ENCODE measurements around the gene FOXD3.

Gene FOXD3

DNA sequence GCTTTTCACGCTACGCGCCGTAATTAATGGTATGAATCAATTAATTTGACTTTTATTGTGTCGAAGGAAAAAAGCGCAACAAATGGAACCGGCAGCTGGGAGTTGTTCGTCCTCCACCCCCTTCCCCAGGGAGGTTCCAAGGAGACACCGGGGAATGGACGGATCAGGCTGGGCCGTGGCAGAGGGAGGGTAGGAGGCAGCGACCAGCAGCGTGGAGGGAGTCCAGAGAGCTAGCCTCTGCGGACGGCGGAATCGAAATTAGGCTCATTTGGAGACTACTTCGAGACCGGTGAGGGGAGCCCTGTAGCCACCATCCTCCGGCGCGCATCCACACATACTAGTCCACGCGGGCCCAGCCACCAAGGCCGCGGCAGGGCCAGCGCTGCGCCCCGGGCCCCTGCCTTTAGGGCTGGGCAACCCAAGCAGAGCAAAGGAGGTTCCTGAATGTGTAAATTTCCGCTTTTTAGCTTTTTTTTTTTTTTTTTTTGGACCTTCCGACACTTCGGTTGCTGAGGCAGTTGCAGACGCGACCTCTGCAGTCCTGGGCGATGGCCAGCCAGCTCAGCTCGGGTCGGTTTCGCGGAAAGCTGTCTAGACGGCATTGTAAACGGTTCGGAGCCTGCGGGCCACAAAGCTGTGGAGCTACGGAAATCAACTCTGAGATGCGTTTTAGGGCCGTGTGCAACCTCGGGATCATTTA is 2.2 kb upstream of the FOXD3 start:
- no peak for DNase-seq (ENCODE audit: low read depth in 3 of 3, low spot score in 1 of 3)

DNA sequence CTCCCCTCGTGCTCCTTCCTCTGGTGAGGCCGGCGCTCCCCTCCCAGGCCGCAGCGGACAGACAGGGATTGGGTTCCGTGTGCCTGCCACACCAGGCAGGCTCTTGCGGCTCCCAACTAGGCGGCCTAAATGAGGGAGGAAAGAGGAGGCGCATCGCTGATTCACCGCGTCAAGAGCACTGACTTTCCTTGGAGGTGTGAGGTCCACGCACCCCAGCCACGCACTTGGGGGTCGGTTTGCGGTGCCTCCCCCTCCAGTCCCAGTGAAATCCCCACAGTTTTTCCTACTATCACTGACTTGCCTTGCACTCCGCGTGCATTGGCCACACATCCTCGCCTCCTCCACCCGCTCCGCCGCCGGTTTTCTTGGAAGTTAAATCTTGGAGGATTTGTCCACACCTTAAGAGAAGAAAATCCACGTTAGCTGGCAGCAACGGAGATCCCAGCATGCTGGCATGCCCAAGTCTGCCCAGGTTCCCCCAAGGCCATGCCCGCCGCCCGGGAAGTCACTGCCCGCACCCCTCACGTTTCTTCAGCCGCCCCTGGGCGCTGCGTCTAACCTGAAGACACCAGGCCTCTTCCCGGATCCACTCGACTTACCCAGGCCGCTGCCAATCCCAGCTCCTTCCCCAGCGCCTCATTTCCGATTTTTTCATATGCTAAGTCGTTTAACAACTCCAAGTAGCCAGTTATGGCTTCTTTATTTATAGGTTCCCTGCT is 1.1 kb upstream of the FOXD3 start:
- DNase-seq (ENCODE audit: low read depth in 3 of 3, low spot score in 1 of 3): no peak

GRCh38 chr1:63321785-63322113 is 618 bp upstream of the FOXD3 start:
- no peak for DNase-seq (ENCODE audit: low read depth in 3 of 3, low spot score in 1 of 3)

DNA sequence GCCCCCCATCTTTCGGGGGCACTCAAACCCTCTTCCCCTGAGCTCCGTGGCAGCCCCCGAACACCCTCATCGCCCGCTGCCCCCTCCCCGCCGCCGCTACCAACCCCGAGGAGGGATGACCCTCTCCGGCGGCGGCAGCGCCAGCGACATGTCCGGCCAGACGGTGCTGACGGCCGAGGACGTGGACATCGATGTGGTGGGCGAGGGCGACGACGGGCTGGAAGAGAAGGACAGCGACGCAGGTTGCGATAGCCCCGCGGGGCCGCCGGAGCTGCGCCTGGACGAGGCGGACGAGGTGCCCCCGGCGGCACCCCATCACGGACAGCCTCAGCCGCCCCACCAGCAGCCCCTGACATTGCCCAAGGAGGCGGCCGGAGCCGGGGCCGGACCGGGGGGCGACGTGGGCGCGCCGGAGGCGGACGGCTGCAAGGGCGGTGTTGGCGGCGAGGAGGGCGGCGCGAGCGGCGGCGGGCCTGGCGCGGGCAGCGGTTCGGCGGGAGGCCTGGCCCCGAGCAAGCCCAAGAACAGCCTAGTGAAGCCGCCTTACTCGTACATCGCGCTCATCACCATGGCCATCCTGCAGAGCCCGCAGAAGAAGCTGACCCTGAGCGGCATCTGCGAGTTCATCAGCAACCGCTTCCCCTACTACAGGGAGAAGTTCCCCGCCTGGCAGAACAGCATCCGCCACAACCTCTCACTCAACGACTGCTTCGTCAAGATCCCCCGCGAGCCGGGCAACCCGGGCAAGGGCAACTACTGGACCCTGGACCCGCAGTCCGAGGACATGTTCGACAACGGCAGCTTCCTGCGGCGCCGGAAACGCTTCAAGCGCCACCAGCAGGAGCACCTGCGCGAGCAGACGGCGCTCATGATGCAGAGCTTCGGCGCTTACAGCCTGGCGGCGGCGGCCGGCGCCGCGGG is 837 bp downstream of the FOXD3 start:
- peak in 1 of 3 donors; percentile 35 for DNase-seq (ENCODE audit: low read depth in 3 of 3, low spot score in 1 of 3)

DNA sequence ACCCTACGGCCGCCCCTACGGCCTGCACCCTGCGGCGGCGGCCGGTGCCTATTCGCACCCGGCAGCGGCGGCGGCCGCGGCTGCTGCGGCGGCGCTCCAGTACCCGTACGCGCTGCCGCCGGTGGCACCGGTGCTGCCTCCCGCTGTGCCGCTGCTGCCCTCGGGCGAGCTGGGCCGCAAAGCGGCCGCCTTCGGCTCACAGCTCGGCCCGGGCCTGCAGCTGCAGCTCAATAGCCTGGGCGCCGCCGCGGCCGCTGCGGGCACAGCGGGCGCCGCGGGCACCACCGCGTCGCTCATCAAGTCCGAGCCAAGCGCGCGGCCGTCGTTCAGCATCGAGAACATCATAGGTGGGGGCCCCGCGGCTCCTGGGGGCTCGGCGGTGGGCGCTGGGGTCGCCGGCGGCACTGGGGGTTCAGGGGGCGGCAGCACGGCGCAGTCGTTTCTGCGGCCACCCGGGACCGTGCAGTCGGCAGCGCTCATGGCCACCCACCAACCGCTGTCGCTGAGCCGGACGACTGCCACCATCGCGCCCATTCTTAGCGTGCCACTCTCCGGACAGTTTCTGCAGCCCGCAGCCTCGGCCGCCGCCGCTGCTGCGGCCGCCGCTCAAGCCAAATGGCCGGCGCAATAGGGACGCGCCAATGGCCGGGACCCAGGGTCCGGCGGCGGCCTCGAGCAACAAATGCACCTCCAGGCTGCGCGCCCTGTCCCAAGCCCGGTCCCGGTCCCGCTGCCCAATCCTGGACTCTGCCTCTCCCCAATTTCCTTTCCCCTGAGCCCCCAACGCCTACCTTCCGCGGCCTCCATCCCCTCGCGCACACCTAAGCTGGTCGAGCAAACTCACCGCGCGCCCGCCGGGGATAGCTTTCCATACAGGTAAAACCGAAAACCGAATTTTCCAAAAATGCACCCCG is 1.8 kb downstream of the FOXD3 start:
- no peak for DNase-seq (ENCODE audit: low read depth in 3 of 3, low spot score in 1 of 3)

DNA sequence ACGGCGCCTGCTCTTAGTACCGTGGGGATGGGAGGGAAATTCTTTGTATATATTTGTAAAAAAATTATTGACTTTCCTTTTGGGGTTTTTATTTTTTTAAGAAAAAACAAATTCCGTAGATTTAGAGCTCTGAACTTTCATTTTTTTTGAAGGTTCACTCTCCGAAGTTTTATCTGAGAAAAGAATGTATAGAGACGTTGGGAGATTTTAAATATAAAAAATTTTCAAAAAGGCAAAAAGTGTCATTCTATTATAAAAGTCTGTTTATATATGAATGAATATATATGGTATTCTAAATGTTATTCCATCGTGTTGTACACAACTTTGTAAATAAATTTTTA is 2.4 kb downstream of the FOXD3 start:
- DNase-seq (ENCODE audit: low read depth in 3 of 3, low spot score in 1 of 3): no peak

GRCh38 chr1:63325279-63325985 is 3.1 kb downstream of the FOXD3 start:
- DNase-seq (ENCODE audit: low read depth in 3 of 3, low spot score in 1 of 3): no peak

GRCh38 chr1:63326106-63326472 is 3.7 kb downstream of the FOXD3 start:
- DNase-seq (ENCODE audit: low read depth in 3 of 3, low spot score in 1 of 3): no peak

GRCh38 chr1:63326473-63327380 is 4.4 kb downstream of the FOXD3 start:
- no peak for DNase-seq (ENCODE audit: low read depth in 3 of 3, low spot score in 1 of 3)

DNA sequence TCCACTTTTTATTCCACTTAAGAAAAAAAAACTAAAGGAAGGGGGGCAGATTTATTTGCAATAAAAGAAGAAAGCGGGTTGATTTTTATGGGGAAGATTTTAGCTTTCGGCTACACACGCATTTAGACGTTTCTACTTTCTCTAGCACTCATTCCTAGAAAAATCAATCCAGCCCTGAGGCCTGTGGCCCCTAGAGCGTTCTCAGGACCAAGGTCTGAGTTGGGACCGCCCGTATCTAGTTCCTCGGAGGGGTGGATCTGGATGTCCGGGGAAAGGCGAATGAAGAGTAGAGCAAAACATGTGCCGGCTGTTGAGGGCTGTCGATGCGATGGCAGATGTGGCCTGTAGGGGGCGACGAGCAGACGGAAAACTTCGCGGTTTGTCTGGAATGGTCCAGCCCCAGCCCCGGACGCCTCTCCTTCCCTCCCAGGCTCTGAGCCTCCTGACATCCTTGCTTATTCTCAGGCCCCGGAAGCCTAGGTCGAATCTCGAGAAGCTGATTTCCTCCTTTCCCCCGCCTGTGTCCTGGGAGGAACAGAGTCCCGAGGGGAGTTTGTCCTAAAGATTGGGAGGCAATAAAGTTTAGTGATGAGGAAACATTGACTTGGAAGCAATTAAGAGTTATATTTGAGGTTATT is 5.2 kb downstream of the FOXD3 start:
- no peak for DNase-seq (ENCODE audit: low read depth in 3 of 3, low spot score in 1 of 3)

GRCh38 chr1:63328122-63328521 is 5.8 kb downstream of the FOXD3 start:
- no peak for DNase-seq (ENCODE audit: low read depth in 3 of 3, low spot score in 1 of 3)

- no peak for DNase-seq (ENCODE audit: low read depth in 3 of 3, low spot score in 1 of 3)
Observed at GRCh38 chr1:63328781-63329180, 6.4 kb downstream of the FOXD3 start.

DNA sequence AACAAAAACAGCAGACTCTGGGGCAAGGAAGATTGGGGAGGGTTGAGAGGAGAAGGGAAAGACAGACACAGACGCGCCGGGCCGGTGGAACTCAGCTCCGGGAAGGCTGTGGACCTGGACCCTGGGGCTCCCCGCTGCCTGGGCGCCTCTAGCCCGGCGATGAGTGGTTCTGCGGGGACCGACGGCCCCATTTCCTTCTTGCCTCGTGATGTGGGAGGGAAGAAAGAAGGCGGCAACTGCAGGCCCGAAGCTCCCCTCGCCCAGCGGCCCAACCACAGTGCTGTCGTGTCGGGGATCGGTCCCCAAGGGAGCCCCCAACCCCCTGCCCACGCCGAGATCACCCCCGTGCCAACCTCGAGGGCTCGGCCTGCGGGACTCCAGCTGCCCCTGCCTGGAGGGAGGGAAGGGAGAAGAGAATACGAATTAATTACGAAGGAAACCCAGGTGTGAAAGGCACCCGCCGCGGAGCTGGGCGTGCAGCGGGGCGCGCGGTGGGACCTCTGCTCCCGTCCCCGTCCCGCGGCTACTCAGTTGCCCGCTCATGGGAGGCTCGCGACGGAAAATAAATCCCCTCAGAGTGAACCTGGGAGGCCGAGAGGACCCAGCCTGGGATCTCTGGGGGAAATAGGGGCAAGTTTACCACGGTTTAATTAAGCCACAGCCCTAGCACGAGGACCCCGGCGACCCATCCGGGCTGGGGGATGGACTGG is 7.4 kb downstream of the FOXD3 start:
- DNase-seq (ENCODE audit: low read depth in 3 of 3, low spot score in 1 of 3): no peak

- no peak for DNase-seq (ENCODE audit: low read depth in 3 of 3, low spot score in 1 of 3)
Observed at GRCh38 chr1:63330331-63330916, 8.1 kb downstream of the FOXD3 start.

GRCh38 chr1:63342402-63342801 is 20.0 kb downstream of the FOXD3 start:
- no peak for DNase-seq (ENCODE audit: low read depth in 3 of 3, low spot score in 1 of 3)

- DNase-seq (ENCODE audit: low read depth in 3 of 3, low spot score in 1 of 3): no peak
Observed at GRCh38 chr1:63343922-63344321, 21.6 kb downstream of the FOXD3 start.

- no peak for DNase-seq (ENCODE audit: low read depth in 3 of 3, low spot score in 1 of 3)
Observed at GRCh38 chr1:63350320-63350719, 28.0 kb downstream of the FOXD3 start.

DNA sequence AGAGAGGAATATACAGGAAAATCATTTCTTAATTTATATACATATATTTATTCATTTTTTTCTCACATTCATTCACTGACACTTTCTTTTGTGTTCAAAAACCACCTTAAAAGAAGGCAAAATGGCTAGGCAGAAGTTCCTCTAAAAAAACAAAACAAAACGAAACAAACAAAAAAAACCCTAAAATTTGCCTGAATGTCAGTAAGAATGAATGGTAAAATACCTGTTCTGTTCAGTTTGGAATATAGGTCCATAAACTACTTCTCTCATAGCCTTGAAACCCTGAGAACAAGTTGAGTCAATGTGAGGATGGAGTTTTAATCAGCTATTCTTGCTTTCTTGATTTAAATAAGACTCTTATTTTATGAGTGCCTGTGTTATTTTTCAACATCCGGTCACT is 30.4 kb downstream of the FOXD3 start:
- DNase-seq (ENCODE audit: low read depth in 3 of 3, low spot score in 1 of 3): no peak
